H1 (cell line): Measurements from ENCODE around the gene POU2F1. TPM values are rescaled to one million over a fixed set of nuclear protein-coding genes. Genes with fewer than 3 reads are reported as not detected.

Experiments used
- CTCF ChIA-PET: fragments of 300-600 bp; sonication (Branson Sonifier 250); formaldehyde crosslinking; loops from one replicate; lab custom pipeline; 2021; ENCODE audit not compliant: partially characterized antibody; lab: Charles Lee
- POLR2A ChIA-PET: fragments of 300-600 bp; sonication (Branson Sonifier 250); formaldehyde crosslinking; loops from one replicate; lab custom pipeline; 2021; ENCODE audit warnings: inconsistent platforms; ENCODE audit not compliant: partially characterized antibody; lab: Charles Lee
- DNase-seq, 2 experiments: peaks; one replicate each; pipeline versions ENCODE4 v3.0.0 to v3.0.0-alpha.2; 2010 to 2022; ENCODE audit warnings: low spot score in 2 of 2, low read depth in 1 of 2, mixed read lengths in 1 of 2
- FAIRE-seq: peaks from 2 replicates; lab custom pipeline; 2011; peaks lifted over from hg19 to GRCh38; lab: Jason Lieb, UNC
- H2AFZ ChIP-seq: 2 replicates; pipeline ENCODE4 v1.8.1; 2012; ENCODE audit warnings: low read length, inconsistent platforms
- H2AK5ac ChIP-seq: 2 replicates; pipeline ENCODE4 v1.6.1; 2013; ENCODE audit warnings: low read depth, low read length
- H2BK120ac ChIP-seq: replicated peaks from 2 replicates; pipeline ENCODE3; 2013; ENCODE audit warnings: low read depth, low read length, inconsistent platforms
- H2BK12ac ChIP-seq: 2 replicates; pipeline ENCODE4 v1.6.1; 2013; ENCODE audit warnings: low read depth, low read length
- H2BK15ac ChIP-seq: 2 replicates; pipeline ENCODE4 v1.6.1; 2013; ENCODE audit warnings: low read length
- H2BK20ac ChIP-seq: 2 replicates; pipeline ENCODE4 v1.6.1; 2013; ENCODE audit warnings: low read length
- H2BK5ac ChIP-seq: 2 replicates; pipeline ENCODE4 v1.6.1; 2013; ENCODE audit warnings: low read depth, low read length
- H3K14ac ChIP-seq: 2 replicates; pipeline ENCODE4 v1.6.1; 2013; ENCODE audit warnings: inconsistent platforms; ENCODE audit not compliant: insufficient read length
- H3K18ac ChIP-seq: 2 replicates; pipeline ENCODE4 v1.6.1; 2013; ENCODE audit warnings: low read length; ENCODE audit errors: extremely low read depth
- H3K23ac ChIP-seq: 2 replicates; pipeline ENCODE4 v1.6.1; 2013; ENCODE audit warnings: inconsistent platforms; ENCODE audit not compliant: insufficient read length
- H3K23me2 ChIP-seq: 2 replicates; pipeline ENCODE4 v1.6.1; 2013; ENCODE audit warnings: low read depth, low read length
- H3K27ac ChIP-seq: 2 replicates; pipeline ENCODE4 v1.6.1; 2011; ENCODE audit warnings: low read depth, low read length, inconsistent platforms
- H3K27me3 ChIP-seq, 4 experiments: replicated peaks in 1 of 4; 1 replicate in 1 of 4; 2 replicates in 3 of 4; pipeline versions ENCODE4 v1.6.1 to v1.8.1; 2011 to 2013; ENCODE audit warnings: low read length in 3 of 4, mild to moderate bottlenecking in 3 of 4, inconsistent platforms in 2 of 4, mixed read lengths in 2 of 4, moderate library complexity in 1 of 4; ENCODE audit not compliant: control insufficient read depth in 3 of 4, insufficient read depth in 3 of 4; ENCODE audit errors: extremely low read depth in 1 of 4
- H3K36me3 ChIP-seq, 4 experiments: 2 replicates each; pipeline versions ENCODE4 v1.6.1 to v1.8.1; 2011 to 2013; ENCODE audit warnings: mild to moderate bottlenecking in 4 of 4, low read length in 3 of 4, moderate library complexity in 2 of 4, control low read depth in 1 of 4, inconsistent platforms in 1 of 4; ENCODE audit not compliant: insufficient read depth in 4 of 4, control insufficient read depth in 2 of 4
- H3K4ac ChIP-seq: replicated peaks from 2 replicates; pipeline ENCODE3; 2013; ENCODE audit warnings: low read length, low read depth, mixed read lengths, inconsistent platforms; ENCODE audit not compliant: insufficient read length
- H3K4me1 ChIP-seq, 4 experiments: replicated peaks in 1 of 4; 1 replicate in 1 of 4; 2 replicates in 3 of 4; pipeline versions ENCODE4 v1.6.1 to v1.8.1; 2011 to 2013; ENCODE audit warnings: low read length in 3 of 4, inconsistent platforms in 2 of 4, mixed read lengths in 1 of 4; ENCODE audit not compliant: insufficient read depth in 4 of 4, control insufficient read depth in 3 of 4
- H3K4me2 ChIP-seq, 2 experiments: 2 replicates each; pipeline versions ENCODE4 v1.6.1 to v1.8.1; 2011 to 2013; ENCODE audit warnings: low read depth in 2 of 2, low read length in 2 of 2, control low read depth in 1 of 2, inconsistent platforms in 1 of 2, mild to moderate bottlenecking in 1 of 2; ENCODE audit not compliant: insufficient read depth in 1 of 2
- H3K4me3 ChIP-seq, 4 experiments: fragments of 200-600, 300-600 bp in 1 of 4; sonication (generic), shearing (Covaris generic), sonication (Bioruptor Twin) in 1 of 4; 2 replicates each; pipeline versions ENCODE4 v1.5.1 to v1.8.1; 2011 to 2016; ENCODE audit warnings: low read length in 4 of 4, low read depth in 3 of 4, control low read depth in 2 of 4, inconsistent platforms in 2 of 4, mild to moderate bottlenecking in 2 of 4, mixed read lengths in 1 of 4, moderate library complexity in 1 of 4; ENCODE audit not compliant: insufficient read depth in 2 of 4; ENCODE audit errors: extremely low read depth in 1 of 4
- H3K56ac ChIP-seq: replicated peaks from 2 replicates; pipeline ENCODE3; 2013; ENCODE audit warnings: low read depth, mild to moderate bottlenecking, mixed read lengths, low read length, inconsistent platforms; ENCODE audit not compliant: insufficient read length
- H3K79me1 ChIP-seq: 2 replicates; pipeline ENCODE4 v1.6.1; 2013; ENCODE audit warnings: low read depth, low read length, control low read depth
- H3K79me2 ChIP-seq, 2 experiments: 2 replicates each; pipeline versions ENCODE4 v1.6.1 to v1.8.1; 2012 to 2013; ENCODE audit warnings: low read length in 2 of 2, mild to moderate bottlenecking in 2 of 2, inconsistent platforms in 1 of 2; ENCODE audit not compliant: insufficient read depth in 2 of 2, control insufficient read depth in 1 of 2
- H3K9ac ChIP-seq, 4 experiments: replicated peaks in 1 of 4; 1 replicate in 1 of 4; 2 replicates in 3 of 4; pipeline versions ENCODE4 v1.6.1 to v1.8.1; 2011 to 2013; ENCODE audit warnings: low read depth in 3 of 4, low read length in 3 of 4, control low read depth in 2 of 4, mild to moderate bottlenecking in 2 of 4, moderate library complexity in 2 of 4, inconsistent platforms in 1 of 4; ENCODE audit errors: extremely low read depth in 1 of 4
- H3K9me3 ChIP-seq, 2 experiments: 2 replicates each; pipeline versions ENCODE4 v1.6.1 to v1.8.1; 2012 to 2013; ENCODE audit warnings: mild to moderate bottlenecking in 2 of 2, moderate library complexity in 2 of 2, control low read depth in 1 of 2, inconsistent platforms in 1 of 2, low read depth in 1 of 2, low read length in 1 of 2, mixed read lengths in 1 of 2; ENCODE audit not compliant: insufficient read depth in 2 of 2
- H4K20me1 ChIP-seq, 2 experiments: replicated peaks in 1 of 2; 2 replicates each; pipeline versions ENCODE3 to v1.8.1; 2011 to 2013; ENCODE audit warnings: inconsistent platforms in 2 of 2, low read length in 2 of 2, mild to moderate bottlenecking in 1 of 2; ENCODE audit not compliant: insufficient read depth in 2 of 2, control insufficient read depth in 1 of 2
- H4K5ac ChIP-seq: 2 replicates; pipeline ENCODE4 v1.6.1; 2013; ENCODE audit warnings: low read length, low read depth, mixed read lengths, inconsistent platforms; ENCODE audit not compliant: insufficient read length
- H4K8ac ChIP-seq: 2 replicates; pipeline ENCODE4 v1.8.0; 2013; ENCODE audit warnings: mild to moderate bottlenecking, moderate library complexity, low read length, inconsistent platforms; ENCODE audit not compliant: insufficient read depth; ENCODE audit errors: extremely low read depth
- H4K91ac ChIP-seq: replicated peaks from 2 replicates; pipeline ENCODE3; 2013; ENCODE audit warnings: low read length, mixed read lengths, inconsistent platforms; ENCODE audit not compliant: insufficient read length
- BACH1 ChIP-seq: IDR thresholded peaks from 2 replicates; pipeline ENCODE4 v1.6.1; 2012; ENCODE audit warnings: low read length, improper control_type of control experiment
- EZH2 ChIP-seq: fragments of 200-600 bp; sonication (generic); IDR thresholded peaks from 2 replicates; pipeline ENCODE4 v1.7.1; 2012; ENCODE audit warnings: low read depth, mild to moderate bottlenecking, moderate library complexity, low read length, inconsistent platforms; ENCODE audit not compliant: severe bottlenecking
- SIRT6 ChIP-seq: IDR thresholded peaks from one replicate; pipeline ENCODE4 v1.7.1; 2012; ENCODE audit warnings: low read length, inconsistent platforms
- TAF1 ChIP-seq: IDR thresholded peaks from 2 replicates; pipeline ENCODE4 v1.6.1; 2011; ENCODE audit warnings: mild to moderate bottlenecking, low read depth, low read length
- WGBS, 2 experiments: shearing (Covaris generic) in 1 of 2; methylation state at CpG; one replicate each; pipeline versions ENCODE4 v1.1.6 to v1.1.7; 2013 to 2015; ENCODE audit warnings: low lambda C conversion rate in 2 of 2, mixed read lengths in 2 of 2, inconsistent platforms in 1 of 2, low coverage in 1 of 2, missing lambda C conversion rate in 1 of 2; ENCODE audit not compliant: insufficient replicate concordance in 2 of 2, insufficient coverage in 1 of 2, insufficient read length in 1 of 2; ENCODE audit errors: extremely low coverage in 1 of 2, missing lambda C conversion rate in 1 of 2; 5-methylcytosine and 5-hydroxymethylcytosine counted together
- polyA plus RNA-seq, 7 experiments: library from polyadenylated mRNA; depleted of rRNA in 3 of 7; stranded (reverse) in 5 of 7; unstranded in 2 of 7; fragments of >200 nt in 5 of 7; fragments of 200-250 nt in 2 of 7; gene quantifications; 1 replicate in 5 of 7; 2 replicates in 1 of 7; 4 replicates in 1 of 7; pipeline versions ENCODE4 v1.2.1 to v1.2.3, GENCODE V29; 2011 to 2013; ENCODE audit warnings: missing spikeins in 2 of 7, mixed read lengths in 2 of 7
- total RNA-seq: library from RNA; stranded (reverse); fragmentation: NEBNext Ultra II Directional; extraction: Animal tissue kit (Norgen Biotek cat#: 25700); gene quantifications from 2 replicates; pipeline ENCODE4 v1.2.1, GENCODE V29; 2021

The POU2F1 gene
- total and polyA plus RNA-seq, 2 of the 8 experiments (the other 6 are each of a cell fraction or from before 2014, with no cell fraction given) = 37.0 to 57.2 TPM

GRCh38 chr1:167400359-167400953 lies 179.8 kb downstream of the POU2F1 start:
- CTCF ChIA-PET = interaction anchor here (0.7 to 5.9 kb wide), 19 partner anchors 8 to 224 kb away, joined by 3 to 47 read pairs (median 5); no protein-coding TSS in a partner anchor
- TF ChIP-seq TAF1 (no peak), BACH1 (no peak), SIRT6 (no peak), EZH2 (no peak)

More at GRCh38 chr1:167400359-167400953, 179.8 kb downstream of the POU2F1 start:
- Histone ChIP-seq H3K56ac (no peak overlapping the region), H3K9me3 (no peaks in the 10 kb centered on the region), H4K91ac (no peak overlapping the region), H3K14ac (no peak overlapping the region), H3K18ac (no peak overlapping the region), H4K5ac (no peak overlapping the region), H4K8ac (no peak overlapping the region), H3K27ac (no peak overlapping the region), H2BK12ac (no peak overlapping the region), H2BK20ac (no peak overlapping the region), H3K9ac (no peak overlapping the region), H3K4me2 (no peak overlapping the region), H2AK5ac (no peak overlapping the region), H2BK120ac (no peak overlapping the region), H3K79me2 (no peaks in the 10 kb centered on the region), H3K27me3 (no peaks in the 10 kb centered on the region), H3K4ac (no peak overlapping the region), H2BK15ac (no peak overlapping the region), H3K36me3 (peaks cover 9 to 50% (median 17%) of the 10 kb centered on the region in 4 experiments; a peak in 7 of 8 replicates), H3K23me2 (no peaks in the 10 kb centered on the region), H2AFZ (no peak overlapping the region), H2BK5ac (no peak overlapping the region), H4K20me1 (peaks cover 1 to 3% of the 10 kb centered on the region in 2 experiments), H3K23ac (no peak overlapping the region), H3K79me1 (no peaks in the 10 kb centered on the region), H3K4me3 (no peak overlapping the region), H3K4me1 (no peaks in the 10 kb centered on the region)
- DNase-seq = no peak
- 92% methylated on average over 2 of the region's 2 CpGs; no CpG with 5 or more reads in 1 of the 2 experiments for WGBS, 2 experiments
- no peak for FAIRE-seq
- POLR2A ChIA-PET = no interaction called here
